Motor neuron (in vitro differentiated cells): ENCODE measurements around the gene MICA. TPM values are rescaled to one million over a fixed set of nuclear protein-coding genes. Genes with fewer than 3 reads are reported as not detected.
"Not testable (repeated sequence)": the region's sequence is repeated elsewhere in the genome, so short reads cannot be mapped to it uniquely, and the experiment has no call there.

Experiments used
- ATAC-seq, 8 experiments: fragments of 200-7000 bp; cut with Tn5 transposase; replicated peaks in 6 of 8; 2 replicates each; pipeline ENCODE4 v1.8.0; 2021; ENCODE audit warnings: mild to moderate bottlenecking in 8 of 8, moderate library complexity in 8 of 8
- H3K27ac ChIP-seq, 2 donors: fragments of 250-450 bp; sonication (Bioruptor Pico); 2 replicates each; pipeline ENCODE4 v1.9.0; 2021; ENCODE audit warnings: antibody characterized with exemption in 2 of 2, mild to moderate bottlenecking in 2 of 2, moderate library complexity in 1 of 2
- H3K4me1 ChIP-seq, 2 donors: fragments of 250-450 bp; sonication (Bioruptor Pico); replicated peaks in 1 of 2; 2 replicates each; pipeline ENCODE4 v1.6.1; 2021; ENCODE audit warnings: antibody characterized with exemption in 2 of 2, mild to moderate bottlenecking in 2 of 2, moderate library complexity in 1 of 2
- H3K4me3 ChIP-seq, 5 donors: fragments of 250-450 bp; sonication (Bioruptor Pico); 2 replicates each; pipeline ENCODE4 v1.9.0; 2021; ENCODE audit warnings: antibody characterized with exemption in 5 of 5, mild to moderate bottlenecking in 5 of 5, moderate library complexity in 4 of 5
- WGBS, 10 experiments: fragments of 450-650 bp; shearing (Covaris generic); methylation state at CpG; one replicate each; pipeline ENCODE4 v1.0.0; 2022; 5-methylcytosine and 5-hydroxymethylcytosine counted together
- in situ Hi-C, 9 experiments: fragments of 400-800 bp; cut with MboI; loops; one replicate each; pipeline ENCODE4 v1.15.0; 2021; ENCODE audit warnings: low sequenced_read_pairs in 9 of 9, low pct_unique_long_range_greater_than_20kb in 2 of 9; ENCODE audit not compliant: unreplicated experiment in 9 of 9
- total RNA-seq, 8 experiments: library from RNA; unstranded; fragments of 300-600 nt; gene quantifications; 2 replicates each; pipeline versions ENCODE4 v1.2.3 to v1.2.4, GENCODE V29; 2022

Gene MICA
- total RNA-seq, 8 experiments from 2014 or later = 4.1 to 64.5 (median 10.3) TPM

DNA sequence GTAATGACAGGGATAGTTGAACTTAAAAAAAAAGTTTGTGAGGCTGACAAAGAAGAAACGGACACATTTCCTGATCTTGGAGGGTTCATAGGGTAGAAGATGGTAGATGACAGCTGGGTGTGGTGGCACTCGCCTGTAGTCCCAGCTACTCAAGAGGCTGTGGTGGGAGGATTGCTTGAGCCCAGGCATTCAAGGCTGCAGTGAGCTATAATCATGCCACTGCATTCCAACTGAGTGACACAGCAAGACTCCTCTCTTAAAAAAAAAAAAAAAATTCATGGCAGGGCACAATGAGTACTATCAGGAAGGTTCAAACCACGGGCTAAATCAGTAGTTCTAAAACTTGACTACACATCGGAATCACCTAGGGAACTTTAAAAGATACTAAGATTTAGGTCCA, 2.0 kb upstream of the MICA start:
- ATAC-seq = peak in 2 of 8 experiments; percentile 2 to 4
- peaks cover 5 to 10% of the 10 kb centered on the region in 2 donors for H3K4me1 ChIP-seq
- in situ Hi-C loops = no loop called here
- peak overlapping the region in 1 of 5 donors; percentile 56 for H3K4me3 ChIP-seq
- no peak overlapping the region for H3K27ac ChIP-seq
- WGBS, 10 experiments = 0 to 95% (median 69%) methylated on average over 2 to 3 of the region's 4 CpGs; no CpG with 5 or more reads in 3 of the 10 experiments

DNA sequence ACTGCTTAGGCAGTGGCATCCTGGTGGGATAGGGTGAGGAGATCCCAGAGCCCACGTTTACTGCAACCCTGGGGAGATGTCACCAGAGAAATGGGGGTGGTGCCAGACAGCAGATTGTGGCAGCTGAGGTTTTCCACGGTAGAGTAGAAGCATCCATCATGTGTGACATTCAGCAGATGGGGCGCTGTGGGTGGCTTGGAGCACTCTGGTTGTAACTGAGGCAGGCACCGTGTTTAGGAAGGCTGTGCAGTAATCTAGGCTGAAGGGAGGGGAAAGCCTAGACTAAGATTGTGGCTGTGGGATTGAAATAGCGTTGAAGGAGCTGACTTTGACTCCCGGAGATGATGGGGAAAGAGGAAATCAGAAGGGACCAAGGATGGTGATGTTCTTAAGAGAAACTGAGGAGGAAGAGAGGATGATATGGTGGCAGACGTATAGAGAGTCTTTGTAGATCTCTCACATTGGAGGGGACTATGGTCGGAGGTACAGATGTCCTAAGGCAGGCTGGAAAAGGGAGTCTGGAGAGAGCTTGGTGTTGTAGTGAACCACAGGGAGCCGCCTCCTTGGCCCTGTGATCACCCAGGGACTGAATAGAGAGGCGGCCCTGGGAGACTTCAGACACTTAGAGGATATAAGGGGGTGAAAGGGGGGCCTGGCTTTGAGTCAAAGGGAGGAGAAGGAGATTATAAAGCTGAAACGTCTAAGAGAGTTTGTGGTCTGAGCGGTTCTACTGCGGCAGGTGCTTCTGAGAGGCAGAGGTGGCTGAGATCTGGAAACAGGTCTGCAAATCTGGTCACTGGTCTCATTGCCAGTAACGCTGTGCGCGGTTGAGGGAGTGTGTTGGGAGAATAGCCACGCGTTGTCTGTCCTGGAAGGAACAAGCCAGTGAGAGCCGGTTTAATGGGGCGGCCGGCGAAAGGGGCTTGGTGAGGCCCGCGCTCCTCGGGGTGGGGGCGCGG, 792 bp upstream of the MICA start:
- Histone ChIP-seq H3K27ac (no peak overlapping the region), H3K4me1 (peaks cover 5 to 10% of the 10 kb centered on the region in 2 donors), H3K4me3 (peak overlapping the region; percentile 37 to 56 (median 48))
- in situ Hi-C loops = no loop called here
- ATAC-seq = peak; percentile 4 to 38 (median 26)
- 0 to 76% (median 37%) methylated on average over 2 to 11 of the region's 27 CpGs; no CpG with 5 or more reads in 1 of the 10 experiments for WGBS, 10 experiments

DNA sequence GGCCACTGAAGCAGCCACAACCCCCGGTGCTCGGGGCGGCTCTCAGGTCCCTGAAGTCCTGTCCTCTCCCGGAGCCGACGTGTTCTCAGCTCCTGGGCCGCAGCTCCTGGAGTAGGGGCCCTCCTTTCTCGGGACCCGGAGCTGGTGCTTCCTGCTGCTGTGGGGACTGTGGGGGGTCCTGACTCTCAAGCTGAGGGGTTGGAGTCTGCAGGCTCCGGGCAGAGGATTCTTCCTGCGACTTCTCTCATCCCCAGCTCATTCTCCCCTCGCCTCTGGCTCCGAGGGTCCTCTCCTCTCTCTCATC, 618 bp downstream of the MICA start:
- 0 to 20% (median 3%) methylated on average over 1 to 11 of the region's 13 CpGs; no CpG with 5 or more reads in 6 of the 10 experiments for WGBS, 10 experiments
- ATAC-seq = peak in 3 of 8 experiments; percentile 0 to 15 (median 12)
- Histone ChIP-seq H3K4me1 (peaks cover 5 to 10% of the 10 kb centered on the region in 2 donors), H3K4me3 (peak overlapping the region; percentile 37 to 56 (median 48))
- H3K27ac ChIP-seq, in situ Hi-C loops: not testable (repeated sequence)

DNA sequence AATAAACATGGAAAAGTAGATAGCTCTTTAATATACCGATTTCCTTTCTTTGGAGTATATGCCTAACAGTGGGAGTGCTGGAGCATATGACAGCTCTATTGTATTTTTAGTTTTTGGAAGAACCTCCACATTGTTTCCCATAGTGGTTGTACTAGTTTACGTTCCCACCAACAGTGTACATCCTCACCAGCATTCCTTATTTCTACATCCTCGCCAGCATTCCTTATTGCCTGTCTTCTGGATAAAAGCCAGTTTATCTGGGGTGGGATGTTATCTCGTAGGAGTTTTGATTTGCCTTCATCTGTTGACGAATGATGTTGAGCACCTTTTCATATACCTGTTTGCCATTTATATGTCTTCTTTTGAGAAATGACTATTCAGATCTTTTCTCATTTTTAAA, 2.6 kb downstream of the MICA start:
- no peak for ATAC-seq
- Histone ChIP-seq H3K4me3 (no peak overlapping the region), H3K4me1 (peaks cover 5 to 10% of the 10 kb centered on the region in 2 donors), H3K27ac (no peak overlapping the region)
- 51 to 96% (median 85%) methylated on average over 1 to 5 of the region's 5 CpGs for WGBS, 10 experiments
- in situ Hi-C loops = no loop called here

DNA sequence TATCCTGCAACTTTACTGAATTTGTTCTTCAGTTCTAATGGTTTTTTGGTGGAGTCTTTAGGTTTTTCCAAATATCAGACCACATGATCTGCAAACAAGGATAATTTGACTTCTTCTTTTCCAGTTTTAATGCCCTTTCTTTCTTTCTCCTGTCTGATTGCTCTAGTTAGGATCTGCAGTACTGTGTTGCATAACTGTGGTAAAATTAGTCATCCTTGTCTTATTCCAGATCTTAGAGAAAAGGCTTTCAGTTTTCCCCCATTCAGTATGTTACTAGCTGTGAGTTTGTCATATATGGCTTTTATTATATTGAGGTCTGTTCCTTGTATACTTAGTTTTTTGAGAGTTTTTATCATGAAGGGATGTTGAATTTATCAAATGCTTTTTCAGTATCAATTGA, 4.3 kb downstream of the MICA start:
- Histone ChIP-seq H3K4me1 (peaks cover 2 to 3% of the 10 kb centered on the region in 2 donors), H3K27ac (no peak overlapping the region), H3K4me3 (no peak overlapping the region)
- ATAC-seq = no peak
- in situ Hi-C loops = no loop called here

DNA sequence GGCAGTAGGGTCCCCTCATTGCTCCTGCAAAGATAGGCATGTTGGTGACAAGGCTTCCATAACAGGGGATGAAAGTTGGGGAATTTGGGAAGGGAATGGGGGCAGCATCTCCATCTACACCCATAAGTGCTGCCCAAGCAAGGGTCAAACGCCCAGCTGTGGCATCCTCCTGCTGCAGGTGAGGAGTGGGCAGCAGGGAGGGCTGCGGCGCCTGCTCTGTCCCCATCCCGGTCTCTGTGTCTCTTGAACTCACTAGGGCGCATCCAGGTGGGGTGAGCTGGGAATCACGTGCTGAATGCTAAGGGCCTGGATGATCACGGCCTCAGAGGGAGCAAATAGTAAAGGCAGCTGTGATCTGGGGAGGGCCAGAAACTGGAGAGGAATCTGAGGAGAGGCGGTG, 9.1 kb downstream of the MICA start:
- no peaks in the 10 kb centered on the region for H3K4me1 ChIP-seq
- WGBS, 10 experiments = 80 to 94% (median 93%) methylated on average over 2 to 3 of the region's 8 CpGs; no CpG with 5 or more reads in 6 of the 10 experiments
- no peak for ATAC-seq
- H3K4me3 ChIP-seq = no peak overlapping the region
- in situ Hi-C loops = no loop called here
- no peak overlapping the region for H3K27ac ChIP-seq

DNA sequence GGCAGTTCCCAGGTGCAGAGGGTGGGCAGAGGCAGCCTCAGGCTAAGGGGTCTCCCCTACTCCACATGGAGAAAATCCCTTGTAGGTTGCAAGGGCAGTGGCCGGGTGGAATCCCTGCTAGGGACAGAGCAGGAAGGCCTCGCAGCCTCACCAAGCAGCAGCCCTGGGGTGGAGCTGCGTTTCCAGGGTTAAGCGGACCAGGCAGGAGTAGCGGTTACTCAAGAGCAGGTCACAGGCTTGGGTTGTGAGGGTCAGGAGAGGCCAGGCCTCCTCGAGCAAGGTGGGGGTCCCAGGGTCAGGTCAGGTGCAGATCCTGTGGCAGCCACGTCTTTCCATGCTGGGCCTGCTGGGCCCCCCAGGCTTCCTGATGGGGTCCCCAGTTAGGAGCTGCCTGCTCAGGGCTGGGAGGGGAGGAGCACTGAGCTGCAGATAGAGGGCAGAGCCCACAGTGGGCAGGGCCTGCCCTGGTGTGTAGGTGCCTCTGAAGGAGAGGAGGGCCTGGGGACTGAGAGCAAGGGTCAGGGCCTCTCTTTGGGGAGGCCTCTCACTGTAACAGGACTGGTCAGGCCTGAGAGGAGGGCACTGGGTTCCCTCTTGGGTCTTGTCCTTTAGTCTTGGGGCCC, 10.9 kb downstream of the MICA start:
- ATAC-seq = peak in 2 of 8 experiments; percentile 11 to 19
- in situ Hi-C loops = not testable (repeated sequence)

DNA sequence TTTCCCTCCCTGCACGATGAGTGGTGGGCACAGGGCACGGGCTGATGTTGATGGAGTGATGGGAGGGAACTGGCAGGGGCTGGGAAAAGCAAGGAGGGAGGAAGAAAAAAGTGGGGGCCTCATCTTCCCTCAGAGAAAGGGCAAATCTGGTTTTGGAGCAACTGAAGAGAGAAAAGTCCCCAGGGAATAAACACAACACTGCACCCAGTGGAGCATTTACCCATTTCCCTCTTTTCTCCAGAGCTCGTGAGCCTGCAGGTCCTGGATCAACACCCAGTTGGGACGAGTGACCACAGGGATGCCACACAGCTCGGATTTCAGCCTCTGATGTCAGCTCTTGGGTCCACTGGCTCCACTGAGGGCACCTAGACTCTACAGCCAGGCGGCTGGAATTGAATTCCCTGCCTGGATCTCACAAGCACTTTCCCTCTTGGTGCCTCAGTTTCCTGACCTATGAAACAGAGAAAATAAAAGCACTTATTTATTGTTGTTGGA, 11.4 kb downstream of the MICA start:
- Histone ChIP-seq H3K27ac (no peak overlapping the region), H3K4me3 (no peak overlapping the region), H3K4me1 (no peaks in the 10 kb centered on the region)
- WGBS, 10 experiments = 50 to 100% (median 80%) methylated on average over 1 to 3 of the region's 6 CpGs; no CpG with 5 or more reads in 5 of the 10 experiments
- ATAC-seq = no peak
- in situ Hi-C loops = no loop called here

More for the DNA sequence above, 10.9 kb downstream of the MICA start:
- not testable (repeated sequence) for H3K4me1 ChIP-seq, H3K27ac ChIP-seq, H3K4me3 ChIP-seq
- WGBS, 10 experiments = 80 to 100% (median 100%) methylated on average over 1 of the region's 7 CpGs; no CpG with 5 or more reads in 7 of the 10 experiments

DNA sequence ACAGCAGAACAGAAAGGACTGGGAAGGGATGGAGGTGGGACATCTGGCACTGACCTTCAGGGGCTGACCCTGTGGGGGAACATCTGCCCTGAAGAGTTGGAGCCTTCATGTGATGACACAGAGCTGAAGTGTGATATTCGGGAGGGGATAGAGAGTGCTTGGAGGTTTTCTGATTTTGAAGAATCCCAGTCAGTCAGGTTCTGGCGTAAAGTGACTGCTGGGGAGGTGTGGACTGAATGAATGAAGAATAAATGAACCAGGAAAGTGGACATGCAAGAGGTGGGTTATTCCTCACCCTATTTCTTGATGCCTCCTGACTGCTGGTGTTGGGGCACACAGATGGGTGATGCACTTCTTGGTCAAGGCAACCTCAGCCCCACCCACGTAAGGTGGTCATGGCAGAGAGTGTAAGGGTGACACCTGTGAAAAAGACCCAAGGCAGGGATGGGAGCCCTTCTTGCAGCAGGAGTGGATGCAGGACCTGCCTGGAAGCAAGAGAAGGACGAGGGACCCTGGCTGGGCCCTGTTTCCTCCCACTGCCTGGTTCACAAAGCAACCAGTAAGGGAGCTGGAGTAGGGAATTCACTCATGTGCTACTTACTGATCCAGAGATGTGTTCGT, 13.1 kb downstream of the MICA start:
- no peak overlapping the region for H3K27ac ChIP-seq
- H3K4me1 ChIP-seq = no peaks in the 10 kb centered on the region
- H3K4me3 ChIP-seq = no peak overlapping the region
- WGBS, 10 experiments = 80 to 100% (median 93%) methylated on average over 1 to 3 of the region's 5 CpGs; no CpG with 5 or more reads in 2 of the 10 experiments
- no peak for ATAC-seq
- in situ Hi-C loops = no loop called here

DNA sequence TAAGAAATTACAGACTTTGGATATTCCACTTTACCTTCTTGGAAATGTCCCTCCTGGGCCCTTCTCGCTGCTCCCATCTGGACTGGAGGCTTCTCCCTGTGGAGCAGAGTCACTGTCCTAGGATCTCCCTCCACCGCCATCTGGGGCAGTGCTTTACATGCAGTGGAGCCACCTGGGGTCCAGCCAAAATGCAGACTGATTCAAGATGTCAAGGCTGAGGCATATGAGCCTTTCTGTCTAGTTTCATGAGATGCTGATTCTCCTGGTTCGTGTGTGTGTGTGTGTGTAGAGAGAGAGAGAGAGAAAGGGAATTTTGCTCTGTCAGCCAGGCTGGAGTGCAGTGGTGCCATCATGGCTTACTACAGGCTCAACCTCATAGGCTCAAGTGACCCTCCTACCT, 14.9 kb downstream of the MICA start:
- no peaks in the 10 kb centered on the region for H3K4me1 ChIP-seq
- ATAC-seq = no peak
- no peak overlapping the region for H3K4me3 ChIP-seq
- 40 to 92% (median 83%) methylated on average over 1 to 2 of the region's 3 CpGs; no CpG with 5 or more reads in 5 of the 10 experiments for WGBS, 10 experiments
- H3K27ac ChIP-seq = no peak overlapping the region
- in situ Hi-C loops = no loop called here

DNA sequence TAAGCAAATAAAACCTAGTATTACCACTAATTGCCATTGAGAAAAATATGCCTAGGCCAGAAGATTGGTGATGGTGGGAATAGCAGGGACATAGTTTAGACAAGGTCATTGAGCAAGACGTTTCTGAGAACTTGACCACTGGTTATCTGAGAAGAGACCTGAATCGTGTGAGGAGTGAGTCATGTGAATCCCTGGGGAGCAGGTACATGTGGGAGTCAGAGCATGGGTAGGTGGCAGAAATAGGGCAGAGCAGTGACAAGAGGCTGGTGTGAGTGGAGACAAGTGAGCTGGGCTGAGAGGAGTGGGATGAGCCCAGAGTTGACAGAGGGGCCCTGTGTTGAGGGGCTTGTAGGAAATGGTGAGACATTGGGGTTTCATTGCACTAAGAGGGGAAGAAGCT, 16.4 kb downstream of the MICA start:
- H3K4me3 ChIP-seq = no peak overlapping the region
- in situ Hi-C loops = no loop called here
- H3K27ac ChIP-seq = no peak overlapping the region
- no peaks in the 10 kb centered on the region for H3K4me1 ChIP-seq
- no peak for ATAC-seq
- WGBS, 10 experiments = 20 to 75% (median 54%) methylated on average over 1 to 2 of the region's 2 CpGs; no CpG with 5 or more reads in 5 of the 10 experiments

DNA sequence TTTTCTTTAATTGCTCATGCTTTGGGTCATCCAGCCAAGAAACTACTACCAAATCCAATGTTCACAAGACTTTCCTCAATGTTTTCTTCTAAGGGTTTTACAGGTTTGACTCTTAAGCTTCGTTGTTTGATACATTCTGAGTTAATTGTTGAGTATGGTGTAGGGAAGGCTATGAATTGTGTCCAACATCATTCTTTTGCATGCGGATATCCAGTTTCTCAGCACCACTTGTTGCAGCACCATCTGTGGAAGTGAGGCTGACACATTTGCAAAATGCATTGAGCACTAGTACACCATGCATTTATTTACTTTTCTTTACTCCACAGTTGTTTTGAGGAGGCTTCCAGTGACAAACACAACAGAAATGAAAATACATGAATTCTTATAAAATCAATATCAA, 17.2 kb downstream of the MICA start:
- Histone ChIP-seq H3K4me1 (no peaks in the 10 kb centered on the region), H3K27ac (no peak overlapping the region), H3K4me3 (no peak overlapping the region)
- ATAC-seq = no peak
- WGBS, 10 experiments = 80 to 100% (median 83%) methylated on average over 1 to 2 of the region's 2 CpGs; no CpG with 5 or more reads in 4 of the 10 experiments
- in situ Hi-C loops = no loop called here

DNA sequence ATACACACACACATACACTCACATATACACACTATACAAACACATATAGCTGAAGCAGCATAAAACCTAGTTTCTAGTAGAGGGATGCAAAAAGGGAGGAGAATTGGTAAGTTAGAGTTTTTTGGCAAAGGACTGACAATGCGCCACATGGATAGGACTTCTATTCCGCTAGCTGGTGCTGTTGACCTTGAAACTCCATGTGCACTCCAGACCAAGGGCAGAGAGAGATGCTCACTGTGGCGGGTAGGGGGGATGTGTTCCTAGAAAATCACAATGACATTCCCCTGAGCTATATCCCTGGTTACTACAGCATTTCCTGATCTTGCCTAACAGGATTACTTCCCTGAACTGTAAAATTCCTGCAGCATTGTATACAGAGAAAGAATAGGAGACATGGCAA, 19.2 kb downstream of the MICA start:
- peak in 1 of 8 experiments; percentile 20 for ATAC-seq
- in situ Hi-C loops = no loop called here
- no peaks in the 10 kb centered on the region for H3K4me1 ChIP-seq
- no peak overlapping the region for H3K27ac ChIP-seq
- WGBS, 10 experiments = 40 to 100% (median 76%) methylated on average over 1 to 3 of the region's 3 CpGs; no CpG with 5 or more reads in 4 of the 10 experiments
- no peak overlapping the region for H3K4me3 ChIP-seq
